ENCODE results near the gene DYNLT4. TPM values are rescaled to one million over a fixed set of nuclear protein-coding genes. Genes with fewer than 3 reads are reported as not detected.

Gene DYNLT4
- total RNA-seq, 2 donors from 2014 or later: not detected

DNA sequence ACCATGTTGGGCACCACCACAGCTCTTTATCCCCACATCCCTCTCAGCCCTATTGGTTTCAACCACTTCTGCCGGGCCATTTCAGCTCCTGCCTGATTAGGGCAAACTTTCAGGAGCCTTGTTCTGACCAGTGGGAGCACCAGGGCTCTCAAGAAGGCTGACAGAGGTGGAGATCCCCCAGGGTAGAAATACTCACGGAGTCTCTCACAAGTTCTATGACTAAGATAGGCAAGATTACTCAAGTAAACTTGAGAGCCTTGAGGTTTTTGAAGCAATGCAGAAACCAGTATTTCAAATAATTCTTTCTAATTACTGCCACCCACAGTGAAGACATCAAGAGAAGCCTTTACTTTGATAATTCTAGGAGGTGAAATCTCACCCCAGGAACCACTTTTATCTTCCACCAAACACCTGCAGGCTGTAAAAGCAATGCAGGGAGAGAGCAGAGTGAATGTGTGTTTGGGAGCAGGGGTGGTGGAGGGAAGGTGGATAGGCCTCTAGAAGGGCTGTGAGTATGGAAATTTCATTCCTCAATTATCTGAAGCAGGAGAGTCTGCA lies 42.5 kb upstream of the DYNLT4 start:
- no peak overlapping the region for H3K4me3 ChIP-seq
- no peaks in the 10 kb centered on the region for H3K9me3 ChIP-seq
- DNase-seq (ENCODE audit: low spot score) (no peak), ATAC-seq (ENCODE audit: insufficient number of reproducible peaks, low FRiP score, low read depth) (no peak)
- no peak overlapping the region for H3K27ac ChIP-seq
- no peaks in the 10 kb centered on the region for H3K36me3 ChIP-seq
- no peaks in the 10 kb centered on the region for H3K4me1 ChIP-seq (ENCODE audit: control insufficient read depth in 1 of 2, low read depth in 2 of 2)
- H3K27me3 ChIP-seq (replicated peaks; ENCODE audit: insufficient read depth): no peaks in the 10 kb centered on the region
- TF ChIP-seq, protein P1, sequence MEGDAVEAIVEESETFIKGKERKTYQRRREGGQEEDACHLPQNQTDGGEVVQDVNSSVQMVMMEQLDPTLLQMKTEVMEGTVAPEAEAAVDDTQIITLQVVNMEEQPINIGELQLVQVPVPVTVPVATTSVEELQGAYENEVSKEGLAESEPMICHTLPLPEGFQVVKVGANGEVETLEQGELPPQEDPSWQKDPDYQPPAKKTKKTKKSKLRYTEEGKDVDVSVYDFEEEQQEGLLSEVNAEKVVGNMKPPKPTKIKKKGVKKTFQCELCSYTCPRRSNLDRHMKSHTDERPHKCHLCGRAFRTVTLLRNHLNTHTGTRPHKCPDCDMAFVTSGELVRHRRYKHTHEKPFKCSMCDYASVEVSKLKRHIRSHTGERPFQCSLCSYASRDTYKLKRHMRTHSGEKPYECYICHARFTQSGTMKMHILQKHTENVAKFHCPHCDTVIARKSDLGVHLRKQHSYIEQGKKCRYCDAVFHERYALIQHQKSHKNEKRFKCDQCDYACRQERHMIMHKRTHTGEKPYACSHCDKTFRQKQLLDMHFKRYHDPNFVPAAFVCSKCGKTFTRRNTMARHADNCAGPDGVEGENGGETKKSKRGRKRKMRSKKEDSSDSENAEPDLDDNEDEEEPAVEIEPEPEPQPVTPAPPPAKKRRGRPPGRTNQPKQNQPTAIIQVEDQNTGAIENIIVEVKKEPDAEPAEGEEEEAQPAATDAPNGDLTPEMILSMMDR (IDR thresholded peaks at IDR 0.05): no peak

DNA sequence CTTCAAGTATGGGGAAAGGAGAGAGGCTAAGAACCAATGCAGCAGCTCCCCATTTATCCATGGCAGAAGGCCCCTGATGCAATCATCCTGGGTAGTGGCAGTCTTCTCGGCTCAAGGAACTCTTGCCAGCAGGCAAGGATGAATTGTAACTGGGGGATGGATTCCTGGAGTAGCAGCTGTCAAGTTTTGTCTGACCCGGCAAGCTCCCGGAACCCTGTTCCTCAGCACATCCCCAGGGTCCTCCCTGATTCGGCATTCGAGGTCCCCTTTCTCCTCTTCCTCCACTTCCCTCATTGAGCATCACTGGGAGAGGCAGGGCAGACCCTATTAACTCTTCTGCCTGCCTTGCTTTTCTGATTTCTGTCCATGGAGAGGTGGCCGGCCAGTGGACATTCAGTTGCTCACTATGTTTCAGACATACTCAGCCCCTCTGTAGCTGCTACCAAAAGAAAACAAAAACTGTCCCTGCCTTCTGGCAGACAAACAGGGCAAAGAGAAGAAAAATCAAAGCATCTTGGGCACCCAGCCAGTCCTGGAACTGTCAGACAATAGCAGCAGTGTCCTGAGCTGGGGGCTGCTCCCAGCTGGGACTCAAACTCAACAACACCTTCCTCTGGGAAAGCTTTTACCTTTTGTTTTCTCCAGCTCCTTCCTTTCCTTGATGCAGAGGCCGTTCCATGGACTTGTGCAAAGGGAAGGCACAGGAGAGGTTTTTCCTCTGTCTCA lies 41.5 kb upstream of the DYNLT4 start:
- H3K4me1 ChIP-seq (ENCODE audit: control insufficient read depth in 1 of 2, low read depth in 2 of 2): no peaks in the 10 kb centered on the region
- no peak overlapping the region for H3K4me3 ChIP-seq
- no peak for ATAC-seq (ENCODE audit: insufficient number of reproducible peaks, low FRiP score, low read depth)
- no peaks in the 10 kb centered on the region for H3K27me3 ChIP-seq (replicated peaks; ENCODE audit: insufficient read depth)
- TF ChIP-seq, protein P1 (IDR thresholded peaks at IDR 0.05): no peak
- no peaks in the 10 kb centered on the region for H3K9me3 ChIP-seq
- no peak overlapping the region for H3K27ac ChIP-seq
- no peaks in the 10 kb centered on the region for H3K36me3 ChIP-seq
- no peak for DNase-seq (ENCODE audit: low spot score)

DNA sequence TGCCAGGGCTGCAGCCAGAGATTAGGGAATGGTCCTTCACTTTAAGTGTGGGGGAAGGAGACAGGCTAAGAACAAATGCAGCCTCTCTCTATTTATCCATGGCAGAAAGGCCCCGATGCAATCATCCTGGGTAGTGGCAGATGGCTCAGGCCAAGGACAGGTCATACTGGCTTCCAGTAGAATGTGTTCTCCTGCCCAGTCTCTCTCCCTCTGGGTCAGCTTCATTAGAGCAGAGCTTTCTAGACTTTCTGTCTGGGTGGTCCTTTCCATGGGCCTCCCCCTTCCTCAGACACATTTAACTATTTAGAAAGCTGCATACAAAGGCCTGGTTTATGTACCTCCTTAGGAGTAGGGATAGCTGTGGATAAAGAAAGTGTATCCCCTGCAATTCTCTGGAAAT lies 40.7 kb upstream of the DYNLT4 start:
- Histone ChIP-seq H3K27ac (no peak overlapping the region), H3K36me3 (no peaks in the 10 kb centered on the region), H3K4me3 (no peak overlapping the region), H3K4me1 (ENCODE audit: control insufficient read depth in 1 of 2, low read depth in 2 of 2) (peaks cover 0 to under 1% of the 10 kb centered on the region in 2 donors), H3K27me3 (replicated peaks; ENCODE audit: insufficient read depth) (no peaks in the 10 kb centered on the region), H3K9me3 (no peaks in the 10 kb centered on the region)
- TF ChIP-seq, protein P1 (IDR thresholded peaks at IDR 0.05): no peak
- ATAC-seq (ENCODE audit: insufficient number of reproducible peaks, low FRiP score, low read depth): no peak
- no peak for DNase-seq (ENCODE audit: low spot score)

DNA sequence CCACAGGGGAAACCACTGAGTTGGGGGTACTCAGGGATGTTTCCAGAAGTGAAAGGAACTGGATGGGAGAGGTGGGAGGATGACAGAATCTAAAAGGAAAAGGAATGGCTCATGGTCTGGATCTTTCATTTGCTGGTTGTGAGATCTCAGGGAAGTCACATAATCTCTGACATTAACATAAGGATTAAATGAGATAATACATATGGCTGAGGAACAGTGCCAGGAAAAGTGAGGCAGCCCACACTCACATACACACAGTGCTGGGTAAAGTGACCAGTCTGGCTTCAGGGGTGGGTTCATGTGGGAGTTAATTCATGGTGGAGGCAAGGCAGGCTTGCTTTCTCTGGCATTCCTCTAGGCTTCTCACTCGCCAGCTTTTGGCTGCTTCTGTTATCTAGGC lies 39.8 kb upstream of the DYNLT4 start:
- H3K27ac ChIP-seq: no peak overlapping the region
- no peak for DNase-seq (ENCODE audit: low spot score)
- no peaks in the 10 kb centered on the region for H3K9me3 ChIP-seq
- no peak overlapping the region for H3K4me3 ChIP-seq
- no peaks in the 10 kb centered on the region for H3K27me3 ChIP-seq (replicated peaks; ENCODE audit: insufficient read depth)
- TF ChIP-seq, protein P1 (IDR thresholded peaks at IDR 0.05): no peak
- no peak for ATAC-seq (ENCODE audit: insufficient number of reproducible peaks, low FRiP score, low read depth)
- H3K4me1 ChIP-seq (ENCODE audit: control insufficient read depth in 1 of 2, low read depth in 2 of 2): peaks cover 0 to 6% of the 10 kb centered on the region in 2 donors
- no peaks in the 10 kb centered on the region for H3K36me3 ChIP-seq

DNA sequence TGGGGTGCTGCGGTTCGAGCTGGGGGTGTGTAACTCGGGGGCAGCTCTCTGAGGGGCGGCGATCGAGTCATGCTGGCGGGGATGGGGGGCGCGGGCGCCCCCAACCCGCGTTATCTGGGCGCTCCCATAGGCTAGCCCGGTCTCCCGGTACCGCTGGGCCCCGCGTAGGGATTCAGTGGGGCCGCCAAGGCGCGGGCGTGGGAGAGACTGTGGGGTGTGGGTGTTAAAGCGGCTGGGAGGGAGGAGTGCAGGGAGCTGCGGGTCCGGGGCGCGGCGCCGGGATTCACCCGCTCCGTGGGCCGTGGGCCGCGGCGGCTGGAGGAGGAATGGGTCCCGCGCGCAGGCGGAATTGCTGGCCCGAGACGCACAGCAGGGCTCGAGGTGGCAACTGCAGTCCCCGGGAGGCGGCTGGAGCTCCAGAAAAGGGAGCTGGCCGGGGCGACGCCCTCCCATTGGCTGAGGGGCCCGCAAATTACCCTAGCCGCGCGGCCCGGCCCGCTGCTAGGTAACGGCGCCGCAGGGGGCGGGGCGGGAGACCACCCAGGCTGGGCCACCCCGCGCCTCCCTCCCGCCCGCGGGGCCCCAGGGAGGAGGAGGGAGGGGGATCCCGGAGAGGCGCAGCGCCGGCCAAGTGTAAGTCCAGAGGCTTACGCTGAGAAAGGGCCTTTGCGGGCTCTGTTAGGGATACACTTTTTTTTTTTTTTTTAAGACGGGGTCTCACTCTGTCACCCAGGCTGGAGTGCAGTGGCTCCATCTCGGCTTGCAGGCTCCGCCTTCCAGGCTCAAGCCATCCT lies 35.9 kb upstream of the DYNLT4 start, which contains the start of gene PTCH2:
Gene PTCH2 (minus strand): TSS at position 392 of the 794 bp plus-strand sequence. CDS start 321 bp downstream, at position 71.
- Histone ChIP-seq H3K4me3 (peak within 1 kb of the TSS; percentile 82), H3K9me3 (no peaks in the 10 kb centered on the region), H3K27ac (peak within 1 kb of the TSS in 1 of 2 donors; percentile 24), H3K36me3 (no peaks in the 10 kb centered on the region), H3K4me1 (ENCODE audit: control insufficient read depth in 1 of 2, low read depth in 2 of 2) (peaks cover 0 to 6% of the 10 kb centered on the region in 2 donors), H3K27me3 (replicated peaks; ENCODE audit: insufficient read depth) (no peaks in the 10 kb centered on the region)
- ATAC-seq (ENCODE audit: insufficient number of reproducible peaks, low FRiP score, low read depth): peak; percentile 47
- no peak for DNase-seq (ENCODE audit: low spot score)
- TF ChIP-seq, protein P1 (IDR thresholded peaks at IDR 0.05): no peak
